Fibroblast of skin of right biceps (primary cell): ENCODE measurements around the gene CNPY2.
"Not testable (repeated sequence)": the region's sequence is repeated elsewhere in the genome, so short reads cannot be mapped to it uniquely, and the experiment has no call there.

Experiments used
- DNase-seq: peaks from one replicate; pipeline ENCODE4 v3.0.0-alpha.2; 2013

Gene CNPY2

DNA sequence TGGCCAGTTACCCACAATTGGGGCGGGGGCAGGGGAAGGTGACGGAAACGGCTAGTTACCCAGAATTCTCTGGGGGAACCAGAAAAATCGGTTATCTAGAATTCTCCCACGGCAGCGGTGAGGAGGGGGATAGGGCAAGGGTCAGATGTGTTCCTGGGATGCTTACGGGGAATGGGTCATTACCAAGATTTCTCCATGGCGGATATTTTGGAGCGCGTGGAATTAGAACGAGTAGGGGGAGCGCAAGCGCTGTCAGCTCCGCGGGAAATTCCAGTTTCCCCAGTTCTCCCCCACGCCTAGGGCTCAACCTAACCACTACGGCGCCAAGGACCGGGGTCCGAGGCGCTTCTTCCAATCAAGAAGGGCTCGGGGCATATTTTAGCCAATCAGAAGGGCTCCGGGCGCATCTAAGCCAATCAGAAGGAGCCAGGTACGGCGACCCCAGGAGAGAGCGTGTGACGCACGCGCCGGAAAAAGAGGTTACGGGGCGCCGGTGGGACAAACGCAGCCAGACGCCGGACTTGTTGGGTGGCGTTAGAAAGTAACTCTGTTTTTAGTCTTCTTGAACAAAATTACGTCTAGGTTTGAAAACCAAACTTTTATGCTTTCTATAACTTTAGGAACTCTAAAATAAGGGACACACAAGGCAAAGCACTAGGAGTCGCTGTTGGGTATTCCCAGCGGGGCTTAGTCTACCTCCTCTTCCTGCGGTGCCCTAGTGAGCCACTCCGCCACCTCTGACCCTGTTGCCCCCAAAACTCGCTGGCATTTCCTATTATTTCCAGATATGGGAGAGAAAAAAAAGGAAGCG, 18.1 kb upstream of the CNPY2 start, which contains the start of gene PAN2:
PAN2 (minus strand) TSS at position 322 of the 811 bp plus-strand sequence. CDS start 906 bp downstream, outside the sequence.
- DNase-seq = peak; percentile 99

DNA sequence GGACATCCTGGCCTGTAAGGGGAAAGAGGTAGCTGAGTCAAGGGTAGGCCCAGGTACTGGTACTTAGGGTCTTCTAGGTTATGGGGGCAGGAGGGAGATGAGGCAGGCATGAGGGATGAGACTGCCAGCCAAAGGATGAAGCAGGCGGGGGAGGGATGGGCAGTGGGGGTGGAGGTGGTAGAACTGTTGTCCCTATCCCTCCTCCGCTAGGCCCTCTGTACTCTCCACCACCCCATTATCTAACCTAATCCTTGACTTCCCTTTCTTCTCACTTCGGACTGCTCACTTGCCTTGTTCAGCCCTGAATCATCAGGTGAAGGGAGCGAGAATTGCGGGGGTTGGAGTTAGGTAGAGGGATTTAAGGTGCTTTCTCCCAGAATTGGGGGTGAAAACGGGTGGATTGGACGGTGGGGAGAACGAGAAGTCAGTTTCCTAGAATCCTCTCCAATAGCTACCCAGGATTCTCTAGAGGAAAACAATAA, 17.4 kb upstream of the CNPY2 start:
- DNase-seq = no peak

DNA sequence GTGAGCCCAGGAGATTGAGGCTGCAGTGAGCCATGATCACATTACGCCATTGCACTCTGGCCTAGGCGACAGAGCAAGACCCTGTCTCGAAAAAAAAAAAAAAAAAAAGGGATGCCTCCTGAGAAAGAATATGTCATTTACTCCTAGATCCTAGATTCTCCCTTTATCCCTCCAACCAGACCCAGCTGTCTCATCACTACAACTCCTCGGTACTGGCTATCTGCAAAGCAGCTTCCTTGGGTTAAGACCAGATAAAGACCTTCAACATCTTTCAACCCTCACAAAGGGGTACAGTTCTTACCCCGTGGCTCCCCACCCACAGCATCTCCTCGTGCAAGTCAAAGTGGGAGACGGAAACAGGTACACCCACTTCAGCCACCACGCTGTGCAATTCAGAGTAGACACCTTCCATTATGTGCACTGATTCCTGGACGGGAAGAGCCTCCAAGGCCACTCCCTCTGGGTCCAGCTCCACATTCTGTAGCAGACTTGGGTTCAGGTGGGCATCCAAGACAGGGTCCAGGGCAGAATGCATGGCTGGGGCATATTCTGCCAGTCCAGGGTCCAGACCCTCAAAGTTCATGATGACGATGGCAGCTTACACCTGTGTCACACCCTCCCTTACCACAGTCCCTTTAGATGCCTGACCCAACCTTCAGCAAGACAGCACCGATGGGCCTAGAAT, 16.9 kb upstream of the CNPY2 start:
- DNase-seq = no peak

DNA sequence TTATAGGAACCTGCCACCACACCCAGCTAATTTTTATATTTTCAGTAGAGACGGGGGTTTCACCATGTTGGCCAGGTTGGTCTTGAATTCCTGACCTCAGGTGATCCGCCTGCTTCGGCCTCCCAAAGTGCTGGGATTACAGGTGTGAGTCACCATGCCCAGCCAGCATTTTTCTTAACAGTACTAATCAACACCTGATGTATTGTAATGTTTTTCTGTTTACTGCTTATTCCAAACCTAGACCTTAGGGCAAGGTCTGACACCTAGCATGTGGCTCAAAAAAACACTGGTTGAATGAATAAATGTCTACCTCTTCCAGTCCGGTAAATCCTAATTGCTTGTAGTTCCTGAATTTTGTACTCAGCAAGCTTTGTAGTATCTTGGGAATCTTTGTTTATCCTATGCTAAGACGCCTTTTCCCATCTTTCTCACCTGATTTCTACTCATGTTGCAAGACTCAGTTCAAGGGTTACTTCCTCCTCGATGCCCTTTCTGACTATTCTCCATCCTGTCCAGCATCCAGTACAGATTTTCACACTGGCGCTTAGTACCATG, 15.2 kb upstream of the CNPY2 start:
- no peak for DNase-seq

DNA sequence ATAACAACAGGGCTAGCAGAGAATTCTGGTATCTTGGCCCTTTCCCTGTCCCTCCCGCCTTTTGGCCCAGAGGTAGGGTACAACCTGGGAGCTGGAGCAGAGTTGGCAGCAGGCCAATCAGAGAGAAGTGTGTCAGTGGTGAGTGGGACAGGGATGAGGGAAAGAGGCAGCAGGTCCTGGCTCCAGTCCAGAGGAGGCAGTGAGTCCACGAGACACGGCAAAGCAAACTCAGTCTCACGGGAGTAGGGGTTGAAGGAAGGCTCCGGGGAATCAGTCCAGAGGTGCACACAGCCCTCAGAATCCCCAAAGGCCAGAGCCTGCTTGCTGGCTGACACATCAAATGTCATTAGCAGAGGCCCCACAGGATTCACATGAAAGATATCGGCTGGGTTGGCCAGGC, 10.7 kb upstream of the CNPY2 start:
- no peak for DNase-seq

DNA sequence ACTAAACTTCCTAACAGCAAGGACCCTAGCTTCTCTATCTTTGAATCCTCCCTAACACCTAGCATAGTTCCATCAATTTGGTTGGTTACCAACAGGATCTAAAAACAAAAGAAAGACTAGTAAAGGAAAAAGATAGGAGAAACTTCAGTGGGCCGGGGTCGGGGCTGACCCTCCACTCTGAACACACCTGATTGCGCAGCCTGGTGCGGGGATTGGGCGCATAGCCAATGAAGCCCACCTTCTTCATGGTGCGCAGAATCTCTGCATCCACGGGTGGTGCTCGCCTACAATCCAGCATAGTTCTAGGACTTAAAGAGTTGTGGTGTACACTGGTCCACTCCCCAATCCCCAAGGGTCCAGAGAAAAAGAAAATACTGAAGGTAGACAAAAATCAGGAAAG, 10.3 kb upstream of the CNPY2 start:
- DNase-seq = no peak

DNA sequence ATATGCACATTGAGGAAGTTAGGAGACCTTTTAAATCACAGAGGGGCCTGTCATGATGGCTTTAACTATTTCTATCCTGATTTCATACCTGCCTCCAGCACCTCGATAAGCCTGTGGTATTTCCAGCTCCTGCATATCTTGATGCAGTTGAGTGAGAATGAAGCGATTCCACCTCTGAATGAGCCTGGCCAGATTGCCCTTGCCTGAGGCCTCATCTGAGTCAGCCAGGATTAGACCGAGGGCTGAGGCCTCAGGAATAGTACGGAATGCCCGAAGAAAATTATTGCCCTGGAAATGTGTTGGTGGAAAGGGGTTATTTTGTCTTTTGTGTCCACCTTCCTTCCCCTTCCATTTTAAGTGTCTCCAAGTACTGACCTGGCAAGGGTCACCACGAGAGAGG, 8.4 kb upstream of the CNPY2 start:
- no peak for DNase-seq

DNA sequence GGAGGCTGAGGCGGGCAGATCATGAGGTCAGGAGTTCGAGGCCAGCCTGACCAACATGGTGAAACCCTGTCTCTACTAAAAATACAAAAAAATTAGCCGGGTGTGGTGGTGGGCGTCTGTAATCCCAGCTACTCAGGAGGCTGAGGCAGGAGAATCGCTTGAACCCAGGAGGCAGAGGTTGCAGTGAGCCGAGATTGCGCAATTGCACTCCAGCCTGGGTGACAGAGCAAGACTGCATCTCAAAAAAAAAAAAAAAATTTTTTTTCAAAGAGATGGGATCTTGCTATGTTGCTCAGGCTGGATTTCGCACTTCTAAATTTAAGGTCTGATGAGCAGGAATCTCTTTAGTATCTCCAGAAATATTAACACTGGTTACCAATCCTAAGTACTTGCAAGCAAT, 5.8 kb upstream of the CNPY2 start:
- not testable (repeated sequence) for DNase-seq

DNA sequence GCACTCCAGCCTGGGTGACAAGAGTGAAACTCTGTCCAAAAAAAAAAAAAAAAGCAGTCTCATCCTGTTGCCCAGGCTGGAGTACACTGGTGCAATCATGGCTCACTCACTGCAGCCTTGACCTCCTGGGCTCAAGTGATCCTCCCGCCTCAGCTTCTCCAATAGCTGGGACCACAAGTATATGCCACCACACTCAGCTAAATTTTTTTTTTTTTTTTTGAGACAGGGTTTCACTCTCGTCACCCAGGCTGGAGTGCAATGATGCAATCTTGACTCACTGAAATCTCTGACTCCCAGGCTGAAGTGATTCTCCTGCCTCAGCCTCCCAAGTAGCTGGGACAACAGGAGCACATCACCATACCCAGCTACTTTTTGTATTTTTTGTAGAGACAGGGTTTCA, 5.2 kb upstream of the CNPY2 start:
- peak; percentile 28 for DNase-seq

DNA sequence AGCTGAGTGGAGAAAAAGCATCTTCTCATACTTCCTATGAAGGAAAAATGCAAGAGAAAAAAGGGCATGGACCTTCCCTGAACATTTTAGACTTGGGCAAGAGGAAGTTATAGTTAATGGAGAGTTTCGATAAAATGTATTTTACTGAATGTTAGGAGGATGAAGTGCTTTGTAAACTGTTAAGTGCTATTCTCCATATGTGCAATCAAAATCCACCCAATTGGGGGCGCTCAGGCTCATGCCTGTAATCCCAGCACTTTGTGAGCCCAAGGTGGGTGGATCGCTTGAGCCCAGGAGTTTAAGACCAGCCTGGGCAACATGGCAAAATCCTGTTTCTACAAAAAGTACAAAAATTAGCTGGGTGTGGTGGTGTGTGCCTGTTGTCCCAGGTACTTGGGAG, 1.9 kb upstream of the CNPY2 start:
- no peak for DNase-seq

DNA sequence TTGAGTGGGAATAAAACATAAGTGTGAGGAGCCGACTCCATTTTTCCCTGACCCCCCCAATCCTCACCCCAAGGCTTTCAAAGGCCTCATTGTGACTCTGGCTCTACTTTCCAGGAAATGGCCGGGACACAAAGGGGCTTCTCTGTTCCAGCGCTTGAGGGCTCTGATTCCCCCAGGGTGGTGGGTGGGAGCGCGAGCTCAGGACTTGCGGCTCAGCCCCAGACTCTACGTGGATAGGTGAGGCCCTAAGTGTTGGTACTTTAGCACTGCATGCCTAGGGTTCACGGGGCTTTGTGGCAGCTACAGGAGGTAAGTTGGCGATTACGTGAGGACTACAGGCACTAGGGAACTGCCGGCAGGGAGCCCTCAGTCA, 553 bp downstream of the CNPY2 start:
- DNase-seq = no peak

DNA sequence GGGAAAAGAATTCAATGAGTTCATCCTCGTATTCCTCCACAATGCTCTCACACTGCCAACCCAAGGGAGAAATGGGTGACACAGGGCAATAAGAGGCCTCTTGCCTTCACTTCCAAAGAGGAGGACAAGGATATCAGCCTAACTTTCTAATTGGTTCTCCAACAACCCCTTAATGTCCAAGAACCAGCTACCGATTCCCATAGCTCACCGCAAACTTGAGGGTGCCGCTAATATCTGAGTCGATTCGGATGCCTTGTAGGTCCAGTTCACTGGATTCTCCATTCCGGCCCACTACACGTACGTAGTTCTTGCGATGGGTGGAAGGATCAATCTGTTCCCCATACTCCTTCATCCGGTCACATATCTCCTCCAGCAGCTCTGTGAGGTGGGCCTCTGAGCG, 4.8 kb downstream of the CNPY2 start:
- DNase-seq = no peak

DNA sequence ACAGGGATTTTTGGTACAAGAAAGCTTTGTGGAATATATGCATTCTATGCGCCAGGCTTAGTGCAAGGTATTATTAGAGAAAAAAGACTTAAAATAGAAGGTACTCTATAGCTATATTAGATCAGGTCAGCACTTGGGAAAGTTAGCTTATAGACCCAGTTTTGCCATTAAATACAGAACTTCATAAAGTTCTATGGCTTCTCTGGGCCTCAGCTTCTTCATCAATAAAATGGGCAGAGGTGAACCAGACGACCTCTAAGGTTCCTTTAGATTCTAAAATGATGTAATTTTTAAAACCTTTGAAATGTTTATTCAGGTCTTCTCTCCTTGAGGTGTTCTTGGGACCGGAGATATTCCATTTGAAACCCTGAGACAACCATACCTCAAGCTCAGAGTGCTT, 7.1 kb downstream of the CNPY2 start:
- DNase-seq = no peak

DNA sequence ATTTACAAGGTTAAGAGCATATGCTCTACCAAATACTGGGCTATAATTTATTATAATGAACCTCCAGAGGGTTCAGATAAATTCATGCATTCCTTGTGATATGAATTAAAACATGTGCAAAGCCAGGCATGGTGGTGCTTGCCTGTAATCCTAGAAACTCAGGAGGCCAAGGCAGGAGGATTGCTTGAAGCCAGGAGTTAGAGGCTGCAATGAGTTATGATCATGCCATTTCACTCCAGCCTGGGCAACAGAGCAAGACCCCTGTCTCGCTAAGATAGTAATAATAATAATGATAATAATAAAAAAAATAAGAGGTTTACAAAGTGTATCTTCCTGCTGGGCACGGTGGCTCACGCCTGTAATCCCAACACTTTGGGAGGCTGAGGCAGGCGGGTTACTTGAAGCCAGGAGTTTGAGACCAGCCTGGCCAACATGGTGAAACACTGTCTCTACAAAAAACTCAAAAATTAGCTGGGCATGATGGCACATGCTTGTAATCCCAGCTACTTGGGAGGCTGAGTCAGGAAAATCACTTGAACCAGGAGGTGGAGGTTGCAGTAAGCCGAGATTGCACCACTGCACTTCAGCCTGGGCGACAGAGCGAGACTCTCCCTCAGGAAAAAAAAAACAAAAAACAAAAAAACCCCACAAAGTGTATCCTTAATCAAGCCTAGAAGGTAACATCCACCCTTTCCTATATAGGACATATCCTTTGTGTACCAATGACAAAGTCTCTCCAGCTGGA, 8.4 kb downstream of the CNPY2 start:
- DNase-seq = no peak

DNA sequence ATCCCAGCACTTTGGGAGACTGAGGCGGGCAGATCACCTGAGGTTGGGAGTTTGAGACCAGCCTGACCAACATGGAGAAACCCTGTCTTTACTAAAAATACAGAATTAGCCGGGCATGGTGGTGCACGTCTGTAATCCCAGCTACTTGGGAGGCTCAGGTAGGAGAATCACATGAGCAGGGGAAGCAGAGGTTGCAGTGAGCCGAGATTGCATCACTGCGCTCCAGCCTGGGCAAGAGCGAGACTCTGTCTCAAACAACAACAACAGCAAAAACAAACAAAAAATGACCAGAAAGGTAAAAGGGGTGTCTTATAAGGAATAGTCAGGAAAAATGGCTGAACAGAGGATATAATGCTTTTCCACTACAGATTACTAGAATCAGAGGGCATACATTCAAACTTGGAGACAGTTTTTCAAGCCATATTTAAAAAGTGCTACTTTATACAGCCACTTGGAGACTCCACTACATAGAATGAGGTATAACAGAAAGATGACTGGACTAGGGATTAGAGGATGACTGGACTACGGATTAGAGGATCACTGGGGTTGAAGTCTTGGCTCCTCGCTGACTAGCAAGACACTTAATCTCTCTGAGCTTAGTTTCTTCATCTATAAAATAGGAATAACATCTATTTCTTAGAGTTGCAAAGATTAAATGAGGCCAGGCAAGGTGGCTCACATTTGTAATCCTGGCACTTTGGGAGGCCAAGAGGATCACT, 10.8 kb downstream of the CNPY2 start:
- DNase-seq = no peak

DNA sequence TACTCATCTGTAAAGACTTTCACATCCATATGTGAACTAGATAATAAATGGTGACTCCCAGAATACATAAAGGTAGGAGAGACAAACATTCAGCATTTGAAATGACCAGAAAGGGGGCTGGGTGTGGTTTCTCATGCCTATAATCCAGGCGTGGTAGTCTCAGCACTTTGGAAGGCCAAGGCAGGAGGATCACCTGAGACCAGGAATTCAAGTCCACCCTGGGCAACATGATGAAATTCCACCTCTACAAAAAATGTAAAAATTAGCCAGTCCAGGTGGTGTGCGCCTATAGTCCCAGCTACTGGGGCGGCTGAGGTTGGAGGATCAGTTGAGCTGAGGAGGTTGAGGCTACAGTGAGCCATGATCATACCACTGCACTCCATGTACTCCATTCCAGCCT, 11.5 kb downstream of the CNPY2 start:
- DNase-seq = no peak

DNA sequence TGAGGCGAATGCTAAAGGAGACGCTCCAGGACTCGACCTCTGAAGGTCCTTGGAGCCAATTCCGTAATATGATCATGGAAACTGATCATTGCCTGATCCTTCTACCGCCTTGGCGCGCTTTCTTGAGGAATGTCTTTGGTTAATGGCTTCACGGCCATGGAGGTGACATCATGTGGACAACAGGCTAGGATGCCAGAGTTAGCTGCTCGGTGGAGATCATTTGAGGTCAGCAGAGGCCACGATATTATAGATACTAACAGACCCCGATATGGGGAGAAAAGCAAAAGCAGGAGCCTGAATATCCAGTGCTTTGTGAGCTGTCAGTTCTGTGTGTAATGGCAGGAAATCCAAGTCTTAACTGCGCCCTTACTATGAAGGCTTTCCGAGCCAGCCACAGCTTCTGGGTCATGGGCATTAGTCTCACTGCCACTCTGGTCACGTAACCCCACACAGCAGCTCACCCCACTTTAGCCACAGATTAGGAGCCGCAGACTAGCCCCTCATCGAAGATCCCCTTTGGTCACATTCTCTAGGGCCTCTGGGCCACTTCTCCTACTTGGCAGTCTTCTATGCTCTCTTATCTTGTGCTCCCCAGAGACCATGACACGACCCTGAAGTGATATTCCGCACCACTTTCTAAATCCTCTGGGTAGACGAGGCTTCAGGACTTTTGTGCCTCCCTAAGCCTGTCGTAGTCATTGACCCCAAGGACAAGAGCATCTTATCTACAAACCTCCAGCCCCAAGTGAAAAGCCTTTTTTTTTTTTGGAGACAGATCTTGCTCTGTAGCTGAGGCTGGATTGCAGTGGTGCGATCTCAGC, 14.9 kb downstream of the CNPY2 start:
- DNase-seq = no peak

DNA sequence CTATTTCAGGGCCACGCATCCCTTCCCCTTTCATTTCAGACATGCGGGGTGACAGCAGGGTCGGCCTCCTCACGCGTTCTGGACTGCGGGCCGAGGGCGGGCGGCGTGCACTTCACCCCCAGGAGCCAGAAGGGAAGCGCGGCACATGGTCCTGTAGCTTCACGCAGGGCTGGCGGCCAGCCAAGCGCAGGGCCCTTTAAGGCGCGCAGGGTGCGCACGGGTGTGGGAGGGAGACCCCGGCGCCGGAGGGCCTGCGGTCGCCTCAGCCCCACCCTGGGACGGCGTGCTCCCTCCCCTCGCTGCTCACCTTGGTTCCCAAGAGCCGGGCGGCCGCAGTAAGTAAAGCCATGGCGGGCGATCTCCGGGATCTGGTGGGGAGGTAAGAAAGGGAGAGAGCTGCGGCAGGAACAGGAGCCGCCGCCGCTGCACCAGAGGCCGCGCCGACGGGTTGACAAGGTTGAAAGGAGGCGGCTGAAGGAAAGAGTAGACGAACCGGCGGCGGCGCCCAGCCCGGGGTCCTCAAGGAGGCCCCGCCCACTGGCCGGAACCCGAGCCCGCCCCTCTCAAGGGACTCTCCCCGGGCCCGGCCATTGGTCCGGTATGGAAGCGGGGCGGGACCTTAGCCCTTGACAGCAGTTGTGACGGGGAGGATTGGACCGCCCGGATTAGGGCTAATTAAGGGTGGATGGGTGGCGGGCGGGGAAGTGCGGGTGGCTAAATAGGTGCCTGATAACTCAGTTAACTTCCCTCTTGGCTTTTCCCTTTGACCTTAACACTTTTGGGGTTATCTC, 15.7 kb downstream of the CNPY2 start, which contains the start of gene CS:
CS (minus strand) TSS at position 478 of the 791 bp plus-strand sequence; CDS start at position 349, 129 bp downstream.
- peak; percentile 99 for DNase-seq

DNA sequence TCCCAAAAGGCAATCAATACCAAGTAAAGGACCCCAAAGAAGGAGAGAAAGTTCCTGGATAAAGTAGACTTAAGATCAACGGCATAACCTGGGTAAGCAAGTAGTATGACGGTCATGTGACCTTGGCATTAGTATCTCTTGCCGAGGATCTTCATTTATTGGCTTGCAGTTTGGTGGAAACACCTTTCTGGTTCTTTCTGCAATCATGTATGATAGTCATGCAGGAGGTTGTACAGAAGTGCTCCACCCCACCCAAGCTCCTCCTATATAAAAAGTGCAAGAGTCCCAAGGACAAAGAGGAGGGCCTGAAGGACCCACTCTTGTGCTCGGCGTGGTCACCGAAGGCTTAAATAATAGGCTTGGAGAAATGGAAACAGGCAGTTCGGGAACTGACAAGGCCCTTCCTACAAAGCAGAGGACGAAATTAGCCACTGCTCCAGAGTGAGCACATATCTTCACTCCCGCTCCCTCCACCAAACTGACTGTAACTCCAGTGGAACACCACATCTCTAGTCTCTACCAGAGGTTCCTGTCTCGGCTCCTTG, 16.4 kb downstream of the CNPY2 start:
- peak; percentile 27 for DNase-seq

DNA sequence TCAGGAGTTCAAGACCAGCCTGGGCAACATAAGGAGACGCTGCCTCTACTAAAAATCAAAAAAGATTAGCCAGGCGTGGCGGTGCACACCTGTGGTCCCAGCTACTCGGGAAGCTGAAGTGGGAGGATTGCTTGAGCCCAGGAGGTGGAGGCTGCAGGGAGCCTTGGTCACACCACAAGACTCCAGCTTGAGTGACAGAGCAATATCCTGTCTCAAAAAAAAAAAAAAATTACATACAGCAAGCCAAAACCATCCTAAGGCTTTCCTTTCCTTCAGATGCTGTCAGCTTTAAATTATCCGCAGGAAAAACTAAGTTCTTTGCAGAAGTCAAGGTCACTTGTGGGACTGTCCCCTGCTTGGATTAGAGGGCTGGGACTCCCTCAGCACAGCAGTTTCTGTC, 17.0 kb downstream of the CNPY2 start:
- no peak for DNase-seq
